ENCODE measurements around the gene ZBTB40.

Gene ZBTB40

GRCh38 chr1:22500058-22500457 lies 48.4 kb downstream of the ZBTB40 start:
- no peak for DNase-seq (ENCODE audit: low read depth in 2 of 2, low spot score in 1 of 2)

GRCh38 chr1:22500471-22500870 lies 48.8 kb downstream of the ZBTB40 start:
- DNase-seq (ENCODE audit: low read depth in 2 of 2, low spot score in 1 of 2): no peak

GRCh38 chr1:22502202-22502601 lies 50.6 kb downstream of the ZBTB40 start:
- DNase-seq (ENCODE audit: low read depth in 2 of 2, low spot score in 1 of 2): no peak

GRCh38 chr1:22503721-22504410 lies 52.2 kb downstream of the ZBTB40 start:
- no peak for DNase-seq (ENCODE audit: low read depth in 2 of 2, low spot score in 1 of 2)

- DNase-seq (ENCODE audit: low read depth in 2 of 2, low spot score in 1 of 2): no peak
Observed at GRCh38 chr1:22506130-22506692, 54.6 kb downstream of the ZBTB40 start.

- DNase-seq (ENCODE audit: low read depth in 2 of 2, low spot score in 1 of 2): no peak
Observed at GRCh38 chr1:22507587-22507986, 55.9 kb downstream of the ZBTB40 start.

GRCh38 chr1:22508329-22508728 lies 56.7 kb downstream of the ZBTB40 start:
- no peak for DNase-seq (ENCODE audit: low read depth in 2 of 2, low spot score in 1 of 2)

- DNase-seq (ENCODE audit: low read depth in 2 of 2, low spot score in 1 of 2): no peak
Observed at GRCh38 chr1:22508991-22509390, 57.3 kb downstream of the ZBTB40 start.

- DNase-seq (ENCODE audit: low read depth in 2 of 2, low spot score in 1 of 2): no peak
Observed at GRCh38 chr1:22509815-22510214, 58.2 kb downstream of the ZBTB40 start.

GRCh38 chr1:22512873-22513272 lies 61.2 kb downstream of the ZBTB40 start:
- DNase-seq (ENCODE audit: low read depth in 2 of 2, low spot score in 1 of 2): no peak

- no peak for DNase-seq (ENCODE audit: low read depth in 2 of 2, low spot score in 1 of 2)
Observed at GRCh38 chr1:22516906-22517571, 65.4 kb downstream of the ZBTB40 start.

GRCh38 chr1:22517956-22518355 lies 66.3 kb downstream of the ZBTB40 start:
- DNase-seq (ENCODE audit: low read depth in 2 of 2, low spot score in 1 of 2): no peak

- DNase-seq (ENCODE audit: low read depth in 2 of 2, low spot score in 1 of 2): no peak
Observed at GRCh38 chr1:22518379-22518778, 66.7 kb downstream of the ZBTB40 start.

GRCh38 chr1:22520871-22521270 lies 69.2 kb downstream of the ZBTB40 start:
- no peak for DNase-seq (ENCODE audit: low read depth in 2 of 2, low spot score in 1 of 2)

- DNase-seq (ENCODE audit: low read depth in 2 of 2, low spot score in 1 of 2): no peak
Observed at GRCh38 chr1:22521692-22522091, 70.0 kb downstream of the ZBTB40 start.

GRCh38 chr1:22522221-22522743 lies 70.6 kb downstream of the ZBTB40 start:
- DNase-seq (ENCODE audit: low read depth in 2 of 2, low spot score in 1 of 2): no peak

- no peak for DNase-seq (ENCODE audit: low read depth in 2 of 2, low spot score in 1 of 2)
Observed at GRCh38 chr1:22524481-22524880, 72.8 kb downstream of the ZBTB40 start.

- no peak for DNase-seq (ENCODE audit: low read depth in 2 of 2, low spot score in 1 of 2)
Observed at GRCh38 chr1:22525211-22525610, 73.6 kb downstream of the ZBTB40 start.

- DNase-seq (ENCODE audit: low read depth in 2 of 2, low spot score in 1 of 2): no peak
Observed at GRCh38 chr1:22525646-22526045, 74.0 kb downstream of the ZBTB40 start.

- no peak for DNase-seq (ENCODE audit: low read depth in 2 of 2, low spot score in 1 of 2)
Observed at GRCh38 chr1:22526098-22526497, 74.4 kb downstream of the ZBTB40 start.

GRCh38 chr1:22526677-22527076 lies 75.0 kb downstream of the ZBTB40 start:
- DNase-seq (ENCODE audit: low read depth in 2 of 2, low spot score in 1 of 2): no peak

- DNase-seq (ENCODE audit: low read depth in 2 of 2, low spot score in 1 of 2): no peak
Observed at GRCh38 chr1:22527122-22527521, 75.5 kb downstream of the ZBTB40 start.
